NCI-H2196 (cell line): Measurements from ENCODE around the gene SSTR1.
"Not testable (repeated sequence)": the region's sequence is repeated elsewhere in the genome, so short reads cannot be mapped to it uniquely, and the experiment has no call there.

Experiments
- DNase-seq: peaks from one replicate; lab custom pipeline; 2025; ENCODE audit not compliant: unreplicated experiment; lab: John Stamatoyannopoulos, UW

The SSTR1 gene

GRCh38 chr14:38207736-38208617 is at the start of gene SSTR1:
TSS of gene SSTR1 (plus strand) at chr14:38207904. CDS start at chr14:38209390, 1,486 bp downstream.
- no peak for DNase-seq

DNA sequence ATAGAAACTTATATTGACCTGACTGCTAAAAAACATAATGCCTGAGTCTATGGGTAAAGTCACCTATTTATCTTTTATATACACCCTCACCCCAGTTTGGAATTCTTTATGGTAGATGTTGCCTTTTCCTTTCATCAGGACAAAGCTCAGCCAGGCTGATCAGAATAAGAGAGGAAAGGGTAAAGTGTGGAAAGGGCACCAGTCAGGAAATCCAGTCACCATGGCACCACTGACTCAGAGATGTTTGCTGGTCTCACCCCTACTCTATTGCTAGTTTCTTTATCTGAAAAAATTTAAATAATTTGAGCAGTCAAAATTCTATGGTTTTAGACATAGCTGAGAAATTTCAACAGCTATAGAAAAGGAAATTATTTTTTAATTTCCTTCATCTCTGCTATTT is 49.2 kb upstream of the SSTR1 start:
- no peak for DNase-seq

DNA sequence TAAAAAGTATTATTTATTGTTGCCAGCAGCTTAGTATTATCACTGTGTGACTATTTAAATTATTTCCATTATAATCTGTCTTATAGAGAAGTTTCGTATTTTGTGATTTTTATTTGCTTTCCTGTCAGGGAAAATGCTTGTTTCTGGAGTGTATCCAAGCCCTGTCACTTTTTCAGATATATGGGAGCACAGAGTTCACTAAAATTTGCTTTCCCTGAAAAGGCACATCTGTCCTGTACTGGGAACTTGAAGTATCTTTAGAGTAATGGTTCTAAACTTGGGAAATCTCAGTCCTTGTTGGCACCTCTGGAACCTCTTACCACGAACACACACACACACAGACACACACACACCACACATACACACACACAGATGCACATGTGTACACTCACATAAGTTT is 39.3 kb upstream of the SSTR1 start:
- DNase-seq = no peak

DNA sequence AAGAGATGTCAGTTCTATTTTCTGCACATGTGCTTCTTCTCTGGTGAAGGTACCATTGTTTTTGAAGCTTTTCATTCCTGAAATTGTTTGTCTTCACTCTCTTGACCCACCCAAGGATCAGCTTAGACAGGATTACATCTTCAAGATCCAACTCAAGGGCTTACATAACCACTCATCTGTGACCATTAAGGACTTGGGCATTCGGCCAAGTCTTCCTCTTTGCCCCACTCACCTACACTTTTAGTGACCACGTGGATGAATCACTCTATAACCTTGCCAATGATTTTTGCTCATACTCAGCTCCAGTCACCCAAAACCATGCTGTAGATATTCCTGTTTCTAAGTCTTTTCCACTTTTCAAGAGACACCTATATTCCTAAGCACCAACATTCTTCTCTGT is 36.5 kb upstream of the SSTR1 start:
- DNase-seq = no peak

DNA sequence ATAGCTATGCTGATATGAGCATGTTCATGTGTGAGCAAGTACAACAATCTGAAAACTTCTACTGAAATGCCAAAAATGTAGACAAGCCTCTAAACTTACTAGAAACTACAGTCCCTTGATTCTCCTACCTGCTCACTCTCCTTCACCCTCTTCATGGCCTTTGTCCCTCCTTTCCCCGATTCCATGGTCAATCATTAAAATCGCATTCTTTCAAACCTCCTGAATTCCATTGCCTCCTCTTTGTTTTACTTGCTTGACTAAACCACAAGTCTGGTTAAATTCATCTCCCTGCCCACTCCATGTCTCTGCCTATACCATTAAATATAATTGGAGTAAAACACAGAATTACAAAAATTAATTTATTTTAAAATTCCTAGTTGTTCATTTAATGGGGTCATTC is 33.0 kb upstream of the SSTR1 start:
- DNase-seq = no peak

DNA sequence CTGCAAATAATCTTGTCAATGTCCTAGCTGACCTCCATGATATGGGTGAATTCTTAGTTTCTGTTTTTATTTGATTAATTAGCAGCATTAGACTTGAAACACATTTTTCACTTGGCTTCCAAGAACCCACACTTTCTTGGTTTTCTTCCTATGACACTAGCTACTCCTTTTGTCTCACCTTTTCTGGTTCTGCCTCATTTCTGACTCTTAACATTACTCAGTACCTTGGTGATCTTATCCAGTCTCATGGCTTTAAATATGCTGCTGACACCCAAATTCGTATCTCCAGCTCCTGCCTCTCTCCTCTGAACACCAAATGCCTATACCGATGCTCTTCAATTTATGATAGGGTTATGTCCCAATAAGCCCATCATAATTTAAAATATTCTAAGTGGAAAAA is 32.0 kb upstream of the SSTR1 start:
- DNase-seq = no peak

GRCh38 chr14:38176379-38176778 is 31.3 kb upstream of the SSTR1 start:
- no peak for DNase-seq

GRCh38 chr14:38184132-38184531 is 23.6 kb upstream of the SSTR1 start:
- DNase-seq = no peak

GRCh38 chr14:38185671-38186070 is 22.0 kb upstream of the SSTR1 start:
- DNase-seq = no peak

GRCh38 chr14:38186216-38186615 is 21.5 kb upstream of the SSTR1 start:
- no peak for DNase-seq

- DNase-seq = no peak
Observed at GRCh38 chr14:38187528-38187927, 20.2 kb upstream of the SSTR1 start.

DNA sequence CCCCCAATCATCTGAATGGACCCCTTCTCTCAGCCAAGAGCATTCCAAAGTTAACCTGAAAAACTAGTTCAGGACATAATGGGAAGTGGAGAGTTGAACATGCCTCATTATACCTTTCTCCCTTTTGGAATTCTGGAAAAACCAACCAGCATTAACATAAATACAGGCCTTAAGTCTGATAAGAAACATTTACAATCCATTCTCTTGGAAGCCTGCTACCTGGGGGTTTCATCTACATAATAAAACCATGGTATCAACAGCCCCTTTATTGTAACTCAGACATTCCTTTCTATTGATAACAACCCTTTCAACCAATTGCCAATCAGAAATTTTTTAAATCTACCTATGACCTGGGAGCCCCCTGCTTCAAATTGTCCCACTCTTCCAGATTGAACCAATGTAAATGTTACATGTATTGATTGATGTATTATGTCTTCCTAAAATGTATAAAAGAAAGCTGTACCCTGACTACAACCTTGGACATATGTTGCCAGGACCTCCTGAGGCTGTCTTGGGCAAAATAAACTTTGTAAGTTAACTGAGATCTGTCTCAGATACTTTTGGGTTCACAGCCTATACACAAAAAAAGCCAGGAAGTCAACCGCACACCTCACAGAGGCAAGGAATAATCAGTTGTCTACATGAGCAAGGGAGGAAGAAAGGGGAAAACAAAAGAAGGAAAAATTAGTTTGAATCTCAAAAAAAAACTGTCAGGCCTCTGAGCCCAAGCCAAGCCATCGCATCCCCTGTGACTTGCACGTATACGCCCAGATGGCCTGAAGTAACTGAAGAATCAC is 17.6 kb upstream of the SSTR1 start:
- no peak for DNase-seq

DNA sequence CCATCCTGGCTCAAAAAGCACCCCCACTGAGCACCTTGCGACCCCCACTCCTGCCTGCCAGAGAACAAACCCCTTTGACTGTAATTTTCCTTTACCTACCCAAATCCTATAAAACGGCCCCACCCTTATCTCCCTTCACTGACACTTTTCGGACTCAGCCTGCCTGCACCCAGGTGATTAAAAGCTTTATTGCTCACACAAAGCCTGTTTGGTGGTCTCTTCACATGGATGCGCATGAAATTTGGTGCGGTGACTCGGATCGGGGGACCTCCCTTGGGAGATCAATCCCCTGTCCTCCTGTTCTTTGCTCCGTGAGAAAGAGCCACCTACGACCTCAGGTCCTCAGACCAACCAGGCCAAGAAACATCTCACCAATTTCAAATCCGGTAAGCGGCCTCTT is 16.9 kb upstream of the SSTR1 start:
- DNase-seq = not testable (repeated sequence)

DNA sequence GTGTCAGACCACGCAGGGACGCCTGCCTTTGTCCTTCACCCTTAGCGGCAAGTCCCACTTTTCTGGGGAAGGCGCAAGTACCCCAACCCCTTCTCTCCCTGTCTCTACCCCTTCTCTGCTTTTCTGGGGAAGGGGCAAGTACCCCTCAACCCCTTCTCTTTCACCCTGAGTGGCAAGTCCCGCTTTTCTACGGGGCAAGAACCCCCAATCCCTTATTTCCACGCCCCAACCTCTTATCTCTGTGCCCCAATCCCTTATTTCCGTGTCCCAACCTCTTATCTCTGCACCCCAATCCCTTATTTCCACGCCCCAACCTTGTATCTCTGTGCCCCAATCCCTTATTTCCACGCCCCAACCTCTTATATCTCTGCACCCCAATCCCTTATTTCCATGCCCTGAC is 16.2 kb upstream of the SSTR1 start:
- DNase-seq = not testable (repeated sequence)

- DNase-seq = no peak
Observed at GRCh38 chr14:38197001-38197783, 10.5 kb upstream of the SSTR1 start.

DNA sequence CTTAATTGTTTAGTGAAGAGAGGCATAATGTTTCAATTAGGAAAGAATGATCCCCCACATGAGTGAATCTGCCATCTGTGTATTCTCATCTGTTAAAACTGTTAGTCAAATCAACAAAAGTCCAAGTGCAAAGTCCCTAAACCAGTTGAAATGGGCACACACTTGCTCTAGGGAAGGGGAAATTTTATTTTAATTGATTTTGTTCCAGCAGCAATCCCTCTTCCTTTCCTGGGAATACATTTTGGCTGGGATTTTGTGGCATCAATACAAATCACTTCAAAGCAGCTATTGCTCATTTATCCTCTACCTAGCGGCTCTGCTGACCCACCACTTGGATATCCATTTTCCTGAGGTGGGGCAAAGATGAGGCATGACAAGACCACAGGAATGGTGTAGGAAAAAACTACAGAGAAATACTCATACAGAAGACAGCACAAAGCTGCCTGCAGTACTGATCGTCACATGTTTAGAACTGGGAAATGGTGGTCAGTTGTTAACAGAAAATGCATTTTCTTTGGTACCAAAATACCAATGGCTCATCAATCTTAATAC is 9.8 kb upstream of the SSTR1 start:
- DNase-seq = no peak

DNA sequence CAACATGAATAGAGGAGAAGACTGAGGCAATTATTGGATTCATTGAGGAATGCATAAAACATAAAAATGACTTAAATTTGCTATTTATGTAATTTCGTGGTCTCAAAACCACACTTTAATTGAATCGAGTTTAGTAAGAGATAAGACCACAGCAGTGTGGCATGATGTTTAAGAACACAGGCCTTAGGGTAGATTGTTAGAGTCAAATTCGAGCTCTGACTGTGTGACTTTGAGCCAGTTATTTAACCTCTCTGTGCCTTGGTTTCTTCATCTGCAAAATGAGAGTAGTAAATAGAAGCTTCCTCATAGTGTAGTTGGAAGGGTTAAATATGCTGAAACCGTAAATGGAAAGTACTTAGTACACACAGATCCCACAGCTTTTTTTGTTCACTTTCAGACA is 9.3 kb upstream of the SSTR1 start:
- no peak for DNase-seq

GRCh38 chr14:38199076-38199475 is 8.6 kb upstream of the SSTR1 start:
- DNase-seq = no peak

DNA sequence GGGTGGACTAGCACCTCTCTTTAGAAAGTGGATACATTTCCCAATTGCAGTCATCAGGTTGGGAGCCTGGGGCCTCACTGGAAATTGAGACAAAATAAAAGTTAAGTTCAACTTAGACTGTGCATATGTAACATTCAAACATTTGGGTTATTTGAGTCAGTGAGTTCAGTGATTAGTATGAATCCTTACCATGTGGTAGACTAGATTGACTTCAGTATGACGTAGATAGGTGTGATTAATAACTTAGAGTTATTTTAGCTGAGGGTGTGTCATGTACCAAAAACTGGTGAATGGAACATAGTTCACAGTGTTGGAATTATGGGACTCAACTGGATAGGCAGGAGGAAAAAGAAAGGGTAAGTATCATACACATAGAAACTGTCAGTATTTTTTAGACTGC is 8.0 kb upstream of the SSTR1 start:
- no peak for DNase-seq

DNA sequence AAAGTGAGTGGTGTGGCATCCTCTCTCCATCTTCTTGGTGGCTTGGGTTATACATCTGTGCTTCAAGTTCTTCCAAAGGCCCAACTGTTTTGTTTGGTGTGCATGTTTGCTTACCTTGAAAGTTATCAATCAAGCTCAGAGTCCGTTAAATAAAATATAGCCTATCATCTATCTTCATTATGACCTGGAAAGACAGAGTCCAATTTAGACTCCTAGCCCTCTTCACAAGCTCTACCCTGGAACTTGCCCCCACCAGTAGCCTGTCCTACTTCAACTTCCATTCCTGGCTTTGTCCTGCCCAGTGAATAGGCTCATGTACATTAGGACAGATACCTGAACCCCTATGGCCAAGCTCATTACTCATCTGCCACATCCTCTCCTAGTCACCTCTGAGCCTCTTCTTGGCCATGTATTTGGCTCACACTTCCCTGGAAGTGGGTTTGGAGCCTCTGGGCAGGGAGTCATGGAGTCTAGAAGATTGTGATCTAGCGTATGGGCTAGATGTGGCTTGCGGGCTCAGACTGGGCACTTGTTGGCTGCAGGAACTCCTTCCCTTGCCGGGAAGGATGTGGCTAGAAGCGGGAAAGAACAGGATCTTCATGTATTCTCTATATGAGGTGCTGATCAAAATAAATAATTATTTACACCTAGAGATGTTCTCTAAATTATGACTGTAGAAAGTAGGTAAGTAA is 6.4 kb upstream of the SSTR1 start:
- DNase-seq = no peak
